Activated CD8-positive, alpha-beta T cell treated with anti-CD3 and anti-CD28 coated beads for 36 hours (primary cell): ENCODE measurements around the gene GPR68. TPM values are rescaled to one million over a fixed set of nuclear protein-coding genes. Genes with fewer than 3 reads are reported as not detected.
"Not testable (repeated sequence)": the region's sequence is repeated elsewhere in the genome, so short reads cannot be mapped to it uniquely, and the experiment has no call there.

Source experiments
- ATAC-seq: fragments of 200-7000 bp; cut with Tn5 transposase; one replicate; pipeline ENCODE4 v1.10.0; 2021; ENCODE audit warnings: mild to moderate bottlenecking, moderate library complexity
- CTCF ChIA-PET: fragments of 350-600 bp; sonication (Branson Sonifier 250); formaldehyde crosslinking; loops from one replicate; lab custom pipeline; 2021; ENCODE audit warnings: antibody characterized with exemption; lab: Charles Lee
- POLR2A ChIA-PET: fragments of 350-600 bp; sonication (Branson Sonifier 250); formaldehyde crosslinking; loops from one replicate; lab custom pipeline; 2021; ENCODE audit warnings: antibody characterized with exemption; lab: Charles Lee
- DNase-seq: peaks from one replicate; pipeline ENCODE4 v3.0.0-alpha.2; 2020
- H3K27ac Mint-ChIP-seq: one replicate; pipeline ENCODE4 v1.8.0; 2021; ENCODE audit warnings: mild to moderate bottlenecking, mixed read lengths
- H3K27me3 Mint-ChIP-seq: one replicate; pipeline ENCODE4 v1.8.0; 2021; ENCODE audit warnings: mixed read lengths
- H3K36me3 Mint-ChIP-seq: one replicate; pipeline ENCODE4 v1.8.0; 2021; ENCODE audit warnings: low read depth, mixed read lengths
- H3K4me1 Mint-ChIP-seq: one replicate; pipeline ENCODE4 v1.8.0; 2021; ENCODE audit warnings: low read depth, mixed read lengths
- H3K4me3 Mint-ChIP-seq: one replicate; pipeline ENCODE4 v1.8.0; 2021; ENCODE audit warnings: mild to moderate bottlenecking, moderate library complexity, mixed read lengths
- H3K9me3 Mint-ChIP-seq: one replicate; pipeline ENCODE4 v1.8.0; 2021; ENCODE audit warnings: mixed read lengths
- intact Hi-C: fragments of 100-400 bp; cut with micrococcal nuclease; formaldehyde crosslinking; loops from one replicate; pipeline ENCODE4 v1.10.0; 2022
- total RNA-seq, 2 experiments: library from RNA; stranded (reverse); gene quantifications; one replicate each; pipeline ENCODE4 v1.2.3, GENCODE V29; 2021
- TF ChIP-seq, protein P1 (sequence below): fragments of 200-600 bp; IDR thresholded peaks from one replicate; pipeline ENCODE4 v1.8.0; 2022; ENCODE audit warnings: antibody characterized with exemption, mild to moderate bottlenecking

Gene GPR68
- total RNA-seq, 2 experiments from 2014 or later = 11.9 to 14.0 TPM

DNA sequence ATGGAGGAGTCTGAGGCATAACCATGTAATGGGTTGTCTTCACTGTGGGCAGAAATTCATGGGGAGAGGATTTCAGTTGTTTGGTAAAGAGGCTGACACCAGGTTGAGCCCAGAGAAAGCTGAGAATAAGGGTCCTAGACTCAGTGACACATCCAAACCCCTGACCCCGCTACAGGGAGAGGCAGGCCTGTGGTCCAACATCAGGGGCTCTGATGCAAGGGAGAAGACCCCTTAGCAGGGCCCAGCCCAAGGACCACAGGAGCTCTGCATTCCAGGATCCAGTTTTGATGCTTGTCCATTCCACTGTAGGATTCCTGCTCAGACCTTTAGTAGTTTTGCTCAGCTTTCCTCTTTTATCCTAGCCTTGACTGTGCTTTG lies 15.5 kb downstream of the GPR68 start:
- Mint-ChIP-seq H3K4me3 (peak overlapping the region; percentile 68), H3K27ac (peak overlapping the region; percentile 99), H3K9me3 (peaks cover 11% of the 10 kb centered on the region), H3K36me3 (peaks cover 59% of the 10 kb centered on the region), H3K4me1 (peaks cover 82% of the 10 kb centered on the region), H3K27me3 (no peaks in the 10 kb centered on the region)
- intact Hi-C loops = loop anchor here (5.0 kb wide), 3 partner anchors 33 to 188 kb away; partner anchors contain the start of gene CCDC88C
- CTCF ChIA-PET = interaction anchor here (5.4 kb wide), 1 partner anchor 15 kb away, joined by 58 read pairs; the partner anchor contains the start of gene GPR68
- POLR2A ChIA-PET = interaction anchor here (0.8 to 5.5 kb wide), 18 partner anchors 8 to 163 kb away, joined by 3 to 274 read pairs (median 6); partner anchors contain the start of gene GPR68
- DNase-seq = no peak
- ATAC-seq = no peak
- TF ChIP-seq, protein P1, sequence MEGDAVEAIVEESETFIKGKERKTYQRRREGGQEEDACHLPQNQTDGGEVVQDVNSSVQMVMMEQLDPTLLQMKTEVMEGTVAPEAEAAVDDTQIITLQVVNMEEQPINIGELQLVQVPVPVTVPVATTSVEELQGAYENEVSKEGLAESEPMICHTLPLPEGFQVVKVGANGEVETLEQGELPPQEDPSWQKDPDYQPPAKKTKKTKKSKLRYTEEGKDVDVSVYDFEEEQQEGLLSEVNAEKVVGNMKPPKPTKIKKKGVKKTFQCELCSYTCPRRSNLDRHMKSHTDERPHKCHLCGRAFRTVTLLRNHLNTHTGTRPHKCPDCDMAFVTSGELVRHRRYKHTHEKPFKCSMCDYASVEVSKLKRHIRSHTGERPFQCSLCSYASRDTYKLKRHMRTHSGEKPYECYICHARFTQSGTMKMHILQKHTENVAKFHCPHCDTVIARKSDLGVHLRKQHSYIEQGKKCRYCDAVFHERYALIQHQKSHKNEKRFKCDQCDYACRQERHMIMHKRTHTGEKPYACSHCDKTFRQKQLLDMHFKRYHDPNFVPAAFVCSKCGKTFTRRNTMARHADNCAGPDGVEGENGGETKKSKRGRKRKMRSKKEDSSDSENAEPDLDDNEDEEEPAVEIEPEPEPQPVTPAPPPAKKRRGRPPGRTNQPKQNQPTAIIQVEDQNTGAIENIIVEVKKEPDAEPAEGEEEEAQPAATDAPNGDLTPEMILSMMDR = no peak

DNA sequence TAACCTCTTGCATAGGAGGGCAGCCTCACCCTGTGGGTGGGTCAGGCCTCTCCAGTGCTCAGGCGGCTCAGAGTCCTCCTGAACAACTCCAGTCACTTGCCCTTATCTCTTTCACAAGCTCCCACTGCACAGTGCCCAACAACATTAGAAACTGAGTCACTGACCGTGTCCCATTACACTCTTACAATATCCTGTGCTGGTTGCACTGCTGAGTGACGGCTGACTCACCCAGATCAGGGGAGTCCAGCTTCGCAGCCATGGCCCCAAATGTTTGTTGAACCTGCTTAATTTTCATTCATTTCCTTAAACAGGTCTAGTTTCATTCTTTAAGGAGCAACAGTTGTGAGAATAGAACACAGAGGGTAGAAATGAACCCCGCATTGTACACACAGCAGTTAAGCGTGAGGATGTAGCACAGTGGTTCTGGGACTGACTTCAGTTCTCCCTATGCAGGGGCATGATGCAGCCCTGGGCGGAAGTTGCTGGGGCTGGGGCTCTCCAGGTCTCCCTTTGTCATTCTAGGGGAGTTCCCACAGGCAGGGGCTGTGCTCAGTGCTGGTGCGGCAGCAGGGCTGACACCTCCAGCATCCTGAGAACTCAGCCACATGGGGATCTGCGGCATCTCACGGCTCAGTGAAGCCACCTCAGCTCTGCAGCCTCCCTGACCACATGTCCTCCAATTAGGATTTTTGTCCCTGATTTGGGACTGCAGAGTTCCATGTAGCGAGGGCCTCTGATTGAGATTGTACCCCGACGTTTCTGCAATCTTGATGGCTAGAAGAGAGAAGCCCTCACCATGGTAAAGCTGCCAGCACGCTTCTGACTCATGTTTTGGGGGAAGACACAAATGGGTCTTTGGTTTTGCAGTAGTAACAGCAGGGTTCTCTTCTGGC lies 16.1 kb downstream of the GPR68 start:
- DNase-seq = peak; percentile 96
- ChIA-PET CTCF (interaction anchor here (1.0 to 5.4 kb wide), 2 partner anchors 15 to 58 kb away, joined by 4 to 58 read pairs; partner anchors contain the start of gene GPR68), POLR2A (interaction anchor here (0.8 to 5.5 kb wide), 23 partner anchors 8 to 163 kb away, joined by 3 to 274 read pairs (median 4); partner anchors contain the start of gene GPR68)
- Mint-ChIP-seq H3K36me3 (peaks cover 65% of the 10 kb centered on the region), H3K27me3 (no peaks in the 10 kb centered on the region), H3K27ac (peak overlapping the region; percentile 99), H3K9me3 (peaks cover 13% of the 10 kb centered on the region), H3K4me3 (peak overlapping the region; percentile 68), H3K4me1 (peaks cover 87% of the 10 kb centered on the region)
- ATAC-seq = peak; percentile 84
- TF ChIP-seq, protein P1 = no peak
- intact Hi-C loops = loop anchor here (1.0 to 5.0 kb wide), 5 partner anchors 14 to 189 kb away; partner anchors contain the start of gene CCDC88C

DNA sequence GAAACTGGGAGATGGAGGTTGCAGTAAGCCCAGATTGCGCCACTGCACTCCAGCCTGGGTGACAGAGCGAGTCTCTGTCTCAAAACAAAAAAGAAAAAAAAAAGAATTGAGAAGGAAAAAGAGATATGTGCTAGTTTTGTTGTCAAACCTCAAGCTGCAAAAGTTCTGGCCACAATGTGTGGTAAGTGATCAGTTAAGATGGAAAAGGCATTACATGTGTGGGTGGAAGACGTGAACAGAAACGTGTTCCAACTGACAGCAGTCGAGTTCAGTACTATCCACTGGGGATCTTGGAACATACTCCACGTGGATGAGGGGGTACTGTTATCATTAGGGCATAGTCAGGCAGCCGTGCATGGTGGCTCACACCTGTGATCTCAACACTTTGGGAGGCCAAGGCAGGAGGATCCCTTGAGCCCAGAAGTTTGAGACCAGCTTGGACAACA lies 17.3 kb downstream of the GPR68 start:
- CTCF ChIA-PET = interaction anchor here (0.9 to 5.4 kb wide), 7 partner anchors 17 to 59 kb away, joined by 3 to 58 read pairs (median 4); partner anchors contain the start of gene GPR68
- ATAC-seq (no peak), DNase-seq (peak; percentile 73)
- peak overlapping the region; percentile 68 for H3K4me3 Mint-ChIP-seq
- POLR2A ChIA-PET = interaction anchor here (0.6 to 5.5 kb wide), 13 partner anchors 10 to 665 kb away, joined by 3 to 274 read pairs (median 4); partner anchors contain the start of gene GPR68
- H3K36me3 Mint-ChIP-seq = peaks cover 70% of the 10 kb centered on the region
- peak overlapping the region; percentile 99 for H3K27ac Mint-ChIP-seq
- peaks cover 93% of the 10 kb centered on the region for H3K4me1 Mint-ChIP-seq
- TF ChIP-seq, protein P1 = no peak
- peaks cover 22% of the 10 kb centered on the region for H3K9me3 Mint-ChIP-seq
- no peaks in the 10 kb centered on the region for H3K27me3 Mint-ChIP-seq
- intact Hi-C loops = loop anchor here (5.0 kb wide), 3 partner anchors 35 to 190 kb away; partner anchors contain the start of gene CCDC88C

DNA sequence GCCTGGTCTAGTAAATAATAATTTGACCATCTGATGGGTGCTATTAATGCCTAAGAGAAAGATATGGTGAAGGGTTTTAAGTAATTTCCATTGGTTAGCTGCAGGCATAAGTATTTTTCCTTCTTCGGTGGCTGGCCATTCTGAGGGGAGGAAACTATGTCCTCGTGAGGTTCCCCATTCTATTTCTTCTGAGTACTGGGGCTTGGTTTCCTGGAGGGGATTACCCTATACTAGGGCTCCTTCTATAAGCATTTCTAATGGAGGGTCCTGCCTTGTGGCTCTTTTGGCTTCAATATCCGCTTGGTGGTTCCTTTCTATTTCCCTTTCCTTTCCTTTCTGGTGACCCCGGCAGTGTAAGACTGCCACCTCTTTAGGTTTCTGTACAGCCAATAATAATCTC lies 18.1 kb downstream of the GPR68 start:
- H3K27ac Mint-ChIP-seq = peak overlapping the region; percentile 99
- POLR2A ChIA-PET = interaction anchor here (0.6 to 5.5 kb wide), 6 partner anchors 13 to 1746 kb away, joined by 3 to 274 read pairs (median 20); partner anchors contain the start of gene GPR68
- intact Hi-C loops = loop anchor here (5.0 kb wide), 3 partner anchors 36 to 191 kb away; partner anchors contain the start of gene CCDC88C

DNA sequence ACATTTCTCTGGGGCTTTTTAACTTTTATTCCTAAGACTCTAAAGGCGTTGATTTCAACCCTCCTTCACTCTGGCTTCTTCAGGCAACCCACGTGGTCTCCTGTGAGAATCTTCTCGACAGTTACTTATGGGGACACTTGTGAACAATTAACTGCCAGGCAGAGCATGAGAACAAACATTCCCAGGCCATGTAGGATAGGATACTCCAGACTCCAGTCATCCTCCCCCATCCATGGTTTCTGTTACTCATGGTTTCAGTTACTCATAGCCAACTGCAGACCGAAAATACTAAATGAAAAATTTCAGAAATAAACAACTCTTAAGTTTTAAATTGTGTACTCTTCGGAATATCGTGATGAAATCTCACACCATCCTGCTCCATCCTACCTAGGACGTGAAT lies 19.5 kb downstream of the GPR68 start:
- peaks cover 63% of the 10 kb centered on the region for H3K36me3 Mint-ChIP-seq
- H3K27me3 Mint-ChIP-seq = no peaks in the 10 kb centered on the region
- DNase-seq (no peak), ATAC-seq (no peak)
- H3K9me3 Mint-ChIP-seq = peaks cover 15% of the 10 kb centered on the region
- H3K27ac Mint-ChIP-seq = peak overlapping the region; percentile 99
- H3K4me1 Mint-ChIP-seq = peaks cover 86% of the 10 kb centered on the region
- CTCF ChIA-PET = no interaction called here
- no peak overlapping the region for H3K4me3 Mint-ChIP-seq
- TF ChIP-seq, protein P1 = no peak
- intact Hi-C loops = loop anchor here (5.0 kb wide), 3 partner anchors 37 to 192 kb away; partner anchors contain the start of gene CCDC88C
- POLR2A ChIA-PET = interaction anchor here (2.9 kb wide), 1 partner anchor 18 kb away, joined by 16 read pairs; no protein-coding TSS in a partner anchor

More for the DNA sequence above, 18.1 kb downstream of the GPR68 start:
- ATAC-seq, H3K27me3 Mint-ChIP-seq: not testable (repeated sequence)
- peaks cover 23% of the 10 kb centered on the region for H3K9me3 Mint-ChIP-seq
- peaks cover 92% of the 10 kb centered on the region for H3K4me1 Mint-ChIP-seq
- H3K4me3 Mint-ChIP-seq = peak overlapping the region; percentile 68
- H3K36me3 Mint-ChIP-seq = peaks cover 69% of the 10 kb centered on the region
- DNase-seq = peak; percentile 25
- CTCF ChIA-PET = interaction anchor here (1.4 to 5.4 kb wide), 4 partner anchors 17 to 59 kb away, joined by 3 to 58 read pairs (median 8); partner anchors contain the start of gene GPR68
